ENCODE measurements around the gene COG6. TPM values are rescaled to one million over a fixed set of nuclear protein-coding genes. Genes with fewer than 3 reads are reported as not detected.

COG6 gene
- total and polyA plus RNA-seq, 3 donors from 2014 or later = 32.0 to 50.7 (median 47.8) TPM

- Histone ChIP-seq H3K9me3 (no peaks in the 10 kb centered on the region), H3K4me1 (no peaks in the 10 kb centered on the region), H3K4me3 (no peak overlapping the region), H3K27me3 (no peaks in the 10 kb centered on the region), H3K36me3 (ENCODE audit: low read depth, missing control alignments) (no peaks in the 10 kb centered on the region), H3K27ac (no peak overlapping the region)
- TF ChIP-seq CTCF (IDR thresholded peaks at IDR 0.05) = no peak
- TF ChIP-seq POLR2A (IDR thresholded peaks at IDR 0.05) = no peak
- no peak for DNase-seq
- 95 to 100% methylated on average over 1 of the region's 1 CpG for WGBS, 2 donors
- intact Hi-C loops (cut with DNase I; ENCODE audit: low total_unique reads) = no loop called here
These were observed 121.6 kb downstream of the COG6 start for GRCh38 chr13:39777021-39777420.

GRCh38 chr13:39777527-39778061 lies 122.1 kb downstream of the COG6 start:
- H3K27me3 ChIP-seq = no peaks in the 10 kb centered on the region
- no peaks in the 10 kb centered on the region for H3K4me1 ChIP-seq
- no peak for DNase-seq
- H3K9me3 ChIP-seq = no peaks in the 10 kb centered on the region
- TF ChIP-seq CTCF (IDR thresholded peaks at IDR 0.05) (peak in 1 of 3 experiments; percentile 15), POLR2A (IDR thresholded peaks at IDR 0.05) (no peak)
- no peaks in the 10 kb centered on the region for H3K36me3 ChIP-seq (ENCODE audit: low read depth, missing control alignments)
- intact Hi-C loops (cut with DNase I; ENCODE audit: low total_unique reads) = no loop called here
- 88 to 100% methylated on average over 2 of the region's 2 CpGs for WGBS, 2 donors
- no peak overlapping the region for H3K4me3 ChIP-seq
- no peak overlapping the region for H3K27ac ChIP-seq

GRCh38 chr13:39779337-39780265 lies 124.1 kb downstream of the COG6 start:
- 82 to 85% methylated on average over 8 of the region's 8 CpGs for WGBS, 2 donors
- TF ChIP-seq POLR2A (IDR thresholded peaks at IDR 0.05) = no peak
- no peak for TF ChIP-seq CTCF (IDR thresholded peaks at IDR 0.05)
- Histone ChIP-seq H3K4me3 (no peak overlapping the region), H3K36me3 (ENCODE audit: low read depth, missing control alignments) (no peaks in the 10 kb centered on the region), H3K9me3 (no peaks in the 10 kb centered on the region), H3K27ac (no peak overlapping the region), H3K27me3 (no peaks in the 10 kb centered on the region), H3K4me1 (no peaks in the 10 kb centered on the region)
- no peak for DNase-seq
- intact Hi-C loops (cut with DNase I; ENCODE audit: low total_unique reads) = no loop called here

GRCh38 chr13:39780711-39781110 lies 125.2 kb downstream of the COG6 start:
- WGBS, 2 donors = 53 to 57% methylated on average over 6 of the region's 6 CpGs
- H3K4me3 ChIP-seq = no peak overlapping the region
- no peak for TF ChIP-seq CTCF (IDR thresholded peaks at IDR 0.05)
- no peak for DNase-seq
- no peaks in the 10 kb centered on the region for H3K27me3 ChIP-seq
- intact Hi-C loops (cut with DNase I; ENCODE audit: low total_unique reads) = no loop called here
- no peak overlapping the region for H3K27ac ChIP-seq
- no peaks in the 10 kb centered on the region for H3K9me3 ChIP-seq
- no peaks in the 10 kb centered on the region for H3K4me1 ChIP-seq
- H3K36me3 ChIP-seq (ENCODE audit: low read depth, missing control alignments) = no peaks in the 10 kb centered on the region

Measured in testis (tissue), 3 donors.